SK-N-SH (cell line): ENCODE measurements around the gene PPP2R1B.

Experiments
- EZH2phosphoT487 ChIP-seq: fragments of 200-600 bp; sonication (generic); IDR thresholded peaks from 2 replicates; pipeline ENCODE4 v1.6.1; 2017; ENCODE audit warnings: low read depth, mixed run types, mild to moderate bottlenecking, antibody characterized with exemption, moderate library complexity, borderline replicate concordance
- GATA2 ChIP-seq: sonication (generic); formaldehyde crosslinking; IDR thresholded peaks from 2 replicates; pipeline ENCODE4 v1.5.0; 2020; ENCODE audit warnings: mild to moderate bottlenecking, missing genetic modification reagents
- POLR2AphosphoS5 ChIP-seq: IDR thresholded peaks from 2 replicates; pipeline ENCODE4 v1.6.1; 2012; ENCODE audit warnings: low read depth, low read length
- TF ChIP-seq, protein P1 (sequence below): fragments of 200-600 bp; sonication (generic); IDR thresholded peaks from 2 replicates; pipeline ENCODE4 v1.6.1; 2017; ENCODE audit warnings: antibody characterized with exemption, mild to moderate bottlenecking, moderate library complexity

- no peak for TF ChIP-seq POLR2AphosphoS5
- no peak for TF ChIP-seq GATA2 (CRISPR knock-in tag)
- no peak for TF ChIP-seq EZH2phosphoT487
- TF ChIP-seq, protein P1, sequence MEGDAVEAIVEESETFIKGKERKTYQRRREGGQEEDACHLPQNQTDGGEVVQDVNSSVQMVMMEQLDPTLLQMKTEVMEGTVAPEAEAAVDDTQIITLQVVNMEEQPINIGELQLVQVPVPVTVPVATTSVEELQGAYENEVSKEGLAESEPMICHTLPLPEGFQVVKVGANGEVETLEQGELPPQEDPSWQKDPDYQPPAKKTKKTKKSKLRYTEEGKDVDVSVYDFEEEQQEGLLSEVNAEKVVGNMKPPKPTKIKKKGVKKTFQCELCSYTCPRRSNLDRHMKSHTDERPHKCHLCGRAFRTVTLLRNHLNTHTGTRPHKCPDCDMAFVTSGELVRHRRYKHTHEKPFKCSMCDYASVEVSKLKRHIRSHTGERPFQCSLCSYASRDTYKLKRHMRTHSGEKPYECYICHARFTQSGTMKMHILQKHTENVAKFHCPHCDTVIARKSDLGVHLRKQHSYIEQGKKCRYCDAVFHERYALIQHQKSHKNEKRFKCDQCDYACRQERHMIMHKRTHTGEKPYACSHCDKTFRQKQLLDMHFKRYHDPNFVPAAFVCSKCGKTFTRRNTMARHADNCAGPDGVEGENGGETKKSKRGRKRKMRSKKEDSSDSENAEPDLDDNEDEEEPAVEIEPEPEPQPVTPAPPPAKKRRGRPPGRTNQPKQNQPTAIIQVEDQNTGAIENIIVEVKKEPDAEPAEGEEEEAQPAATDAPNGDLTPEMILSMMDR = no peak
Measured at GRCh38 chr11:111726301-111726713, 39.9 kb downstream of the PPP2R1B start.
